Measurements from ENCODE around the gene CAMTA1. TPM values are rescaled to one million over a fixed set of nuclear protein-coding genes. Genes with fewer than 3 reads are reported as not detected.
A peak's percentile ranks its signal among the peaks of the same experiment; 100 is the strongest.

Gene CAMTA1
- total RNA-seq, 1 donor from 2014 or later = 77.6 TPM

GRCh38 chr1:7515175-7515574, 729.9 kb downstream of the CAMTA1 start:
- H3K27ac Mint-ChIP-seq (ENCODE audit: unreplicated experiment) = no peak overlapping the region
- no peaks in the 10 kb centered on the region for H3K36me3 ChIP-seq (ENCODE audit: insufficient read depth, low read length)
- TF ChIP-seq CTCF (IDR thresholded peaks at IDR 0.05; ENCODE audit: insufficient read depth, low read depth, low read length) (no peak), EZH2 (IDR thresholded peaks at IDR 0.05; ENCODE audit: insufficient read depth, low read length) (no peak)
- H3K9me3 Mint-ChIP-seq (ENCODE audit: unreplicated experiment) = no peaks in the 10 kb centered on the region
- peaks cover 6% of the 10 kb centered on the region for H3K4me1 Mint-ChIP-seq (ENCODE audit: low read depth, unreplicated experiment)
- no peaks in the 10 kb centered on the region for H3K9me3 ChIP-seq (ENCODE audit: insufficient read depth, low read depth, low read length)
- H3K36me3 Mint-ChIP-seq (ENCODE audit: low read depth, unreplicated experiment) = no peaks in the 10 kb centered on the region
- no peak overlapping the region for H3K4me2 ChIP-seq (ENCODE audit: low read length)
- H3K4me3 ChIP-seq (ENCODE audit: insufficient read depth, low read depth, low read length) = no peak overlapping the region
- H3K27ac ChIP-seq (ENCODE audit: low read depth, low read length) = no peak overlapping the region
- H3K4me1 ChIP-seq (ENCODE audit: insufficient read depth, low read length) = no peaks in the 10 kb centered on the region
- no peaks in the 10 kb centered on the region for H3K79me2 ChIP-seq (ENCODE audit: insufficient read depth, low read length)
- no peak for DNase-seq (ENCODE audit: low read depth)
- peaks cover 38% of the 10 kb centered on the region for H3K27me3 Mint-ChIP-seq (ENCODE audit: low read depth, unreplicated experiment)
- H3K4me3 Mint-ChIP-seq (ENCODE audit: unreplicated experiment) = no peak overlapping the region
- H3K9ac ChIP-seq (ENCODE audit: low read length) = no peak overlapping the region
- H3K27me3 ChIP-seq (ENCODE audit: insufficient read depth, low read length) = no peaks in the 10 kb centered on the region
- no peaks in the 10 kb centered on the region for H4K20me1 ChIP-seq (ENCODE audit: insufficient read depth, low read length)
- no peak for FAIRE-seq
- no peak overlapping the region for H2AFZ ChIP-seq (ENCODE audit: low read depth, low read length)

- TF ChIP-seq CTCF (IDR thresholded peaks at IDR 0.05; ENCODE audit: insufficient read depth, low read depth, low read length) (no peak), EZH2 (IDR thresholded peaks at IDR 0.05; ENCODE audit: insufficient read depth, low read length) (no peak)
- H2AFZ ChIP-seq (ENCODE audit: low read depth, low read length) = no peak overlapping the region
- no peaks in the 10 kb centered on the region for H3K36me3 Mint-ChIP-seq (ENCODE audit: low read depth, unreplicated experiment)
- no peak overlapping the region for H3K4me2 ChIP-seq (ENCODE audit: low read length)
- no peaks in the 10 kb centered on the region for H3K27me3 ChIP-seq (ENCODE audit: insufficient read depth, low read length)
- peaks cover 31% of the 10 kb centered on the region for H3K27me3 Mint-ChIP-seq (ENCODE audit: low read depth, unreplicated experiment)
- H3K9me3 ChIP-seq (ENCODE audit: insufficient read depth, low read depth, low read length) = no peaks in the 10 kb centered on the region
- no peak overlapping the region for H3K4me3 ChIP-seq (ENCODE audit: insufficient read depth, low read depth, low read length)
- peaks cover 6% of the 10 kb centered on the region for H3K4me1 Mint-ChIP-seq (ENCODE audit: low read depth, unreplicated experiment)
- no peak overlapping the region for H3K9ac ChIP-seq (ENCODE audit: low read length)
- no peaks in the 10 kb centered on the region for H3K79me2 ChIP-seq (ENCODE audit: insufficient read depth, low read length)
- no peaks in the 10 kb centered on the region for H4K20me1 ChIP-seq (ENCODE audit: insufficient read depth, low read length)
- H3K4me1 ChIP-seq (ENCODE audit: insufficient read depth, low read length) = no peaks in the 10 kb centered on the region
- H3K4me3 Mint-ChIP-seq (ENCODE audit: unreplicated experiment) = no peak overlapping the region
- no peaks in the 10 kb centered on the region for H3K36me3 ChIP-seq (ENCODE audit: insufficient read depth, low read length)
- H3K27ac ChIP-seq (ENCODE audit: low read depth, low read length) = no peak overlapping the region
- no peaks in the 10 kb centered on the region for H3K9me3 Mint-ChIP-seq (ENCODE audit: unreplicated experiment)
- FAIRE-seq (no peak), DNase-seq (ENCODE audit: low read depth) (no peak)
- H3K27ac Mint-ChIP-seq (ENCODE audit: unreplicated experiment) = peak overlapping the region; percentile 69
Observed at GRCh38 chr1:7515904-7516303, 730.6 kb downstream of the CAMTA1 start.

GRCh38 chr1:7516341-7516740, 731.1 kb downstream of the CAMTA1 start:
- Histone ChIP-seq H3K9ac (ENCODE audit: low read length) (no peak overlapping the region), H3K27me3 (ENCODE audit: insufficient read depth, low read length) (no peaks in the 10 kb centered on the region), H3K27ac (ENCODE audit: low read depth, low read length) (no peak overlapping the region), H3K4me3 (ENCODE audit: insufficient read depth, low read depth, low read length) (no peak overlapping the region), H3K36me3 (ENCODE audit: insufficient read depth, low read length) (no peaks in the 10 kb centered on the region), H3K4me1 (ENCODE audit: insufficient read depth, low read length) (no peaks in the 10 kb centered on the region), H3K79me2 (ENCODE audit: insufficient read depth, low read length) (no peaks in the 10 kb centered on the region), H3K9me3 (ENCODE audit: insufficient read depth, low read depth, low read length) (no peaks in the 10 kb centered on the region), H3K4me2 (ENCODE audit: low read length) (no peak overlapping the region), H4K20me1 (ENCODE audit: insufficient read depth, low read length) (no peaks in the 10 kb centered on the region), H2AFZ (ENCODE audit: low read depth, low read length) (no peak overlapping the region)
- H3K36me3 Mint-ChIP-seq (ENCODE audit: low read depth, unreplicated experiment) = no peaks in the 10 kb centered on the region
- no peak for DNase-seq (ENCODE audit: low read depth)
- H3K27ac Mint-ChIP-seq (ENCODE audit: unreplicated experiment) = no peak overlapping the region
- TF ChIP-seq CTCF (IDR thresholded peaks at IDR 0.05; ENCODE audit: insufficient read depth, low read depth, low read length) = no peak
- no peak for TF ChIP-seq EZH2 (IDR thresholded peaks at IDR 0.05; ENCODE audit: insufficient read depth, low read length)
- H3K27me3 Mint-ChIP-seq (ENCODE audit: low read depth, unreplicated experiment) = peaks cover 31% of the 10 kb centered on the region
- peaks cover 6% of the 10 kb centered on the region for H3K4me1 Mint-ChIP-seq (ENCODE audit: low read depth, unreplicated experiment)
- H3K9me3 Mint-ChIP-seq (ENCODE audit: unreplicated experiment) = no peaks in the 10 kb centered on the region
- no peak overlapping the region for H3K4me3 Mint-ChIP-seq (ENCODE audit: unreplicated experiment)
- no peak for FAIRE-seq

All from astrocyte (in vitro differentiated cells and primary cell).